ENCODE measurements around the gene DSG2.

DNA sequence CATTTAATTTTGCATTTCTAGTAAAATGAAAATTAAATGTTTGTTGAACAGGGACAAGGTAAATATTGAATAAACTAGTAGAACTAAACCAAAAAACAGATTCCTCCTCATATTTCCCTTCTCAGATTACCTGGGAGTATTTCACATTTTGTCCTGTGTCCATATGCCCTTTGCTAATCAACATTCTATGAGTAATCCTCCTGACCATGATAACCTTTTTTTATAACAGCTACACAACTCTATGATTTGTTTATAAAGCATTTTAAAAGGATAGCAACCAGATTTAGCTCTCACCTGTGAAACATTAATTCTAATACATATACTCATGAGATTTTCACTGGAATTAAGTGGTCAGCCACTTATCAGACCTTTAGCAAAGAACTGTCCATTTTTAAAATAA, 7.1 kb upstream of the DSG2 start:
- no peak for TF ChIP-seq POLR2AphosphoS5 (IDR thresholded peaks at IDR 0.05; ENCODE audit: low read depth, low read length)
- TF ChIP-seq, protein P1, sequence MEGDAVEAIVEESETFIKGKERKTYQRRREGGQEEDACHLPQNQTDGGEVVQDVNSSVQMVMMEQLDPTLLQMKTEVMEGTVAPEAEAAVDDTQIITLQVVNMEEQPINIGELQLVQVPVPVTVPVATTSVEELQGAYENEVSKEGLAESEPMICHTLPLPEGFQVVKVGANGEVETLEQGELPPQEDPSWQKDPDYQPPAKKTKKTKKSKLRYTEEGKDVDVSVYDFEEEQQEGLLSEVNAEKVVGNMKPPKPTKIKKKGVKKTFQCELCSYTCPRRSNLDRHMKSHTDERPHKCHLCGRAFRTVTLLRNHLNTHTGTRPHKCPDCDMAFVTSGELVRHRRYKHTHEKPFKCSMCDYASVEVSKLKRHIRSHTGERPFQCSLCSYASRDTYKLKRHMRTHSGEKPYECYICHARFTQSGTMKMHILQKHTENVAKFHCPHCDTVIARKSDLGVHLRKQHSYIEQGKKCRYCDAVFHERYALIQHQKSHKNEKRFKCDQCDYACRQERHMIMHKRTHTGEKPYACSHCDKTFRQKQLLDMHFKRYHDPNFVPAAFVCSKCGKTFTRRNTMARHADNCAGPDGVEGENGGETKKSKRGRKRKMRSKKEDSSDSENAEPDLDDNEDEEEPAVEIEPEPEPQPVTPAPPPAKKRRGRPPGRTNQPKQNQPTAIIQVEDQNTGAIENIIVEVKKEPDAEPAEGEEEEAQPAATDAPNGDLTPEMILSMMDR (IDR thresholded peaks at IDR 0.05) = no peak

Measured in Panc1 (cell line).